Stimulated activated naive CD8-positive, alpha-beta T cell treated with anti-CD3 and anti-CD28 coated beads, Interleukin-15, amount 100 ng/mL, for 72 hours (primary cell): ENCODE results near the gene AKR7A2.
A peak's percentile ranks its signal among the peaks of the same experiment; 100 is the strongest.

Source experiments
- ATAC-seq: fragments of 150-1000 bp; cut with Tn5 transposase; 2 replicates; pipeline ENCODE4 v1.10.0; 2021; ENCODE audit warnings: mild to moderate bottlenecking, moderate library complexity
- DNase-seq, 2 donors: peaks; one replicate each; pipeline ENCODE4 v3.0.0; 2021 to 2022
- H3K27ac Mint-ChIP-seq, 2 donors: one replicate each; pipeline ENCODE4 v1.8.0; 2022; ENCODE audit warnings: mild to moderate bottlenecking in 2 of 2, mixed read lengths in 2 of 2, moderate library complexity in 2 of 2
- H3K27me3 Mint-ChIP-seq: one replicate; pipeline ENCODE4 v1.8.0; 2022; ENCODE audit warnings: mixed read lengths
- H3K4me1 Mint-ChIP-seq: one replicate; pipeline ENCODE4 v1.8.0; 2022; ENCODE audit warnings: mild to moderate bottlenecking, mixed read lengths
- H3K4me3 Mint-ChIP-seq, 2 donors: one replicate each; pipeline ENCODE4 v1.8.0; 2022; ENCODE audit warnings: mild to moderate bottlenecking in 2 of 2, mixed read lengths in 2 of 2, moderate library complexity in 1 of 2
- H3K9me3 Mint-ChIP-seq, 2 donors: one replicate each; pipeline ENCODE4 v1.8.0; 2022; ENCODE audit warnings: mixed read lengths in 2 of 2

The AKR7A2 gene

GRCh38 chr1:19333587-19334354, 21.8 kb upstream of the AKR7A2 start:
- H3K4me1 Mint-ChIP-seq: peaks cover 27% of the 10 kb centered on the region
- DNase-seq: no peak
- no peaks in the 10 kb centered on the region for H3K9me3 Mint-ChIP-seq
- H3K27ac Mint-ChIP-seq: peak overlapping the region in 1 of 2 donors; percentile 54
- no peak for ATAC-seq
- H3K27me3 Mint-ChIP-seq: no peaks in the 10 kb centered on the region
- H3K4me3 Mint-ChIP-seq: no peak overlapping the region

GRCh38 chr1:19332832-19333231, 20.9 kb upstream of the AKR7A2 start:
- Mint-ChIP-seq H3K27ac (peak overlapping the region in 1 of 2 donors; percentile 71), H3K4me1 (peaks cover 21% of the 10 kb centered on the region), H3K4me3 (no peak overlapping the region), H3K9me3 (no peaks in the 10 kb centered on the region), H3K27me3 (no peaks in the 10 kb centered on the region)
- DNase-seq: no peak
- ATAC-seq: no peak

GRCh38 chr1:19331262-19331878, 19.4 kb upstream of the AKR7A2 start:
- no peak overlapping the region for H3K4me3 Mint-ChIP-seq

GRCh38 chr1:19330449-19331135, 18.6 kb upstream of the AKR7A2 start:
- H3K27ac Mint-ChIP-seq: peak overlapping the region in 1 of 2 donors; percentile 71
- H3K27me3 Mint-ChIP-seq: no peaks in the 10 kb centered on the region
- H3K9me3 Mint-ChIP-seq: no peaks in the 10 kb centered on the region
- no peak overlapping the region for H3K4me3 Mint-ChIP-seq
- no peak for DNase-seq
- no peaks in the 10 kb centered on the region for H3K4me1 Mint-ChIP-seq
- no peak for ATAC-seq

More at GRCh38 chr1:19331262-19331878, 19.4 kb upstream of the AKR7A2 start:
- peak overlapping the region in 1 of 2 donors; percentile 42 for H3K27ac Mint-ChIP-seq
- ATAC-seq (no peak), DNase-seq (no peak)
- H3K4me1 Mint-ChIP-seq: peaks cover 7% of the 10 kb centered on the region
- H3K9me3 Mint-ChIP-seq: no peaks in the 10 kb centered on the region
- H3K27me3 Mint-ChIP-seq: no peaks in the 10 kb centered on the region

GRCh38 chr1:19329611-19330010, 17.7 kb upstream of the AKR7A2 start:
- Mint-ChIP-seq H3K4me3 (no peak overlapping the region), H3K27me3 (no peaks in the 10 kb centered on the region)

GRCh38 chr1:19329188-19329587, 17.2 kb upstream of the AKR7A2 start:
- DNase-seq: no peak
- no peak for ATAC-seq
- Mint-ChIP-seq H3K27ac (no peak overlapping the region), H3K9me3 (no peaks in the 10 kb centered on the region), H3K27me3 (no peaks in the 10 kb centered on the region), H3K4me1 (no peaks in the 10 kb centered on the region), H3K4me3 (no peak overlapping the region)

More at GRCh38 chr1:19329611-19330010, 17.7 kb upstream of the AKR7A2 start:
- ATAC-seq (no peak), DNase-seq (no peak)
- no peaks in the 10 kb centered on the region for H3K4me1 Mint-ChIP-seq
- H3K9me3 Mint-ChIP-seq: no peaks in the 10 kb centered on the region
- H3K27ac Mint-ChIP-seq: peak overlapping the region in 1 of 2 donors; percentile 59

GRCh38 chr1:19328486-19328885, 16.5 kb upstream of the AKR7A2 start:
- ATAC-seq (no peak), DNase-seq (no peak)
- no peaks in the 10 kb centered on the region for H3K27me3 Mint-ChIP-seq
- H3K27ac Mint-ChIP-seq: peak overlapping the region in 1 of 2 donors; percentile 76
- no peak overlapping the region for H3K4me3 Mint-ChIP-seq
- H3K9me3 Mint-ChIP-seq: no peaks in the 10 kb centered on the region
- no peaks in the 10 kb centered on the region for H3K4me1 Mint-ChIP-seq

- DNase-seq (no peak), ATAC-seq (no peak)
- H3K4me1 Mint-ChIP-seq: no peaks in the 10 kb centered on the region
- H3K4me3 Mint-ChIP-seq: no peak overlapping the region
- no peaks in the 10 kb centered on the region for H3K9me3 Mint-ChIP-seq
- H3K27me3 Mint-ChIP-seq: no peaks in the 10 kb centered on the region
- H3K27ac Mint-ChIP-seq: peak overlapping the region in 1 of 2 donors; percentile 90
Measured at GRCh38 chr1:19327736-19328135, 15.8 kb upstream of the AKR7A2 start.

GRCh38 chr1:19327301-19327700, 15.4 kb upstream of the AKR7A2 start:
- DNase-seq (no peak), ATAC-seq (no peak)
- no peaks in the 10 kb centered on the region for H3K4me1 Mint-ChIP-seq
- no peak overlapping the region for H3K4me3 Mint-ChIP-seq
- no peak overlapping the region for H3K27ac Mint-ChIP-seq
- no peaks in the 10 kb centered on the region for H3K27me3 Mint-ChIP-seq
- no peaks in the 10 kb centered on the region for H3K9me3 Mint-ChIP-seq

- H3K4me1 Mint-ChIP-seq: no peaks in the 10 kb centered on the region
- no peaks in the 10 kb centered on the region for H3K27me3 Mint-ChIP-seq
- no peak overlapping the region for H3K4me3 Mint-ChIP-seq
- DNase-seq (no peak), ATAC-seq (no peak)
- no peaks in the 10 kb centered on the region for H3K9me3 Mint-ChIP-seq
- H3K27ac Mint-ChIP-seq: peak overlapping the region in 1 of 2 donors; percentile 5
Measured at GRCh38 chr1:19326748-19327065, 14.8 kb upstream of the AKR7A2 start.

- peak overlapping the region in 1 of 2 donors; percentile 5 for H3K27ac Mint-ChIP-seq
- no peaks in the 10 kb centered on the region for H3K4me1 Mint-ChIP-seq
- no peaks in the 10 kb centered on the region for H3K9me3 Mint-ChIP-seq
- DNase-seq: no peak
- ATAC-seq: no peak
- H3K4me3 Mint-ChIP-seq: no peak overlapping the region
- H3K27me3 Mint-ChIP-seq: no peaks in the 10 kb centered on the region
Measured at GRCh38 chr1:19325958-19326747, 14.2 kb upstream of the AKR7A2 start.

GRCh38 chr1:19325368-19325957, 13.5 kb upstream of the AKR7A2 start:
- ATAC-seq (no peak), DNase-seq (no peak)
- Mint-ChIP-seq H3K27me3 (no peaks in the 10 kb centered on the region), H3K9me3 (no peaks in the 10 kb centered on the region), H3K27ac (no peak overlapping the region), H3K4me3 (no peak overlapping the region), H3K4me1 (no peaks in the 10 kb centered on the region)

GRCh38 chr1:19324665-19324990, 12.7 kb upstream of the AKR7A2 start:
- Mint-ChIP-seq H3K4me3 (no peak overlapping the region), H3K27ac (no peak overlapping the region), H3K4me1 (no peaks in the 10 kb centered on the region), H3K9me3 (no peaks in the 10 kb centered on the region), H3K27me3 (no peaks in the 10 kb centered on the region)
- DNase-seq (no peak), ATAC-seq (no peak)

GRCh38 chr1:19323987-19324664, 12.2 kb upstream of the AKR7A2 start:
- no peaks in the 10 kb centered on the region for H3K4me1 Mint-ChIP-seq
- no peak for ATAC-seq
- H3K27me3 Mint-ChIP-seq: no peaks in the 10 kb centered on the region
- H3K4me3 Mint-ChIP-seq: no peak overlapping the region
- no peak overlapping the region for H3K27ac Mint-ChIP-seq
- DNase-seq: no peak
- H3K9me3 Mint-ChIP-seq: no peaks in the 10 kb centered on the region

- ATAC-seq (no peak), DNase-seq (no peak)
- H3K27me3 Mint-ChIP-seq: no peaks in the 10 kb centered on the region
- H3K9me3 Mint-ChIP-seq: no peaks in the 10 kb centered on the region
- H3K4me1 Mint-ChIP-seq: no peaks in the 10 kb centered on the region
- no peak overlapping the region for H3K27ac Mint-ChIP-seq
- no peak overlapping the region for H3K4me3 Mint-ChIP-seq
Measured at GRCh38 chr1:19322481-19322880, 10.5 kb upstream of the AKR7A2 start.
